Stimulated activated CD4-positive, alpha-beta T cell treated with anti-CD3 and anti-CD28 coated beads, TNF-alpha, amount 100 ng/mL, for 48 hours (primary cell): Measurements from ENCODE around the gene DOCK3.
"Not testable (repeated sequence)": the region's sequence is repeated elsewhere in the genome, so short reads cannot be mapped to it uniquely, and the experiment has no call there.

ENCODE experiments used
- DNase-seq, 3 donors: peaks; one replicate each; pipeline ENCODE4 v3.0.0-alpha.2; 2020; ENCODE audit warnings: low read depth in 3 of 3

DOCK3 gene

GRCh38 chr3:50804376-50804775 lies 129.6 kb downstream of the DOCK3 start:
- not testable (repeated sequence) for DNase-seq

GRCh38 chr3:50805321-50805720 lies 130.6 kb downstream of the DOCK3 start:
- DNase-seq: no peak

GRCh38 chr3:50806031-50806430 lies 131.3 kb downstream of the DOCK3 start:
- DNase-seq: no peak

- no peak for DNase-seq
These were observed 132.1 kb downstream of the DOCK3 start for GRCh38 chr3:50806806-50807205.

- no peak for DNase-seq
These were observed 132.5 kb downstream of the DOCK3 start for GRCh38 chr3:50807266-50807665.

GRCh38 chr3:50811893-50812292 lies 137.2 kb downstream of the DOCK3 start:
- no peak for DNase-seq

- DNase-seq: no peak
These were observed 141.1 kb downstream of the DOCK3 start for GRCh38 chr3:50815844-50816243.

GRCh38 chr3:50816894-50817293 lies 142.2 kb downstream of the DOCK3 start:
- no peak for DNase-seq

GRCh38 chr3:50817756-50818529 lies 143.2 kb downstream of the DOCK3 start:
- no peak for DNase-seq

GRCh38 chr3:50819882-50820281 lies 145.2 kb downstream of the DOCK3 start:
- no peak for DNase-seq

GRCh38 chr3:50825841-50826240 lies 151.1 kb downstream of the DOCK3 start:
- DNase-seq: no peak

- DNase-seq: no peak
These were observed 155.7 kb downstream of the DOCK3 start for GRCh38 chr3:50830451-50830850.

GRCh38 chr3:50831009-50831408 lies 156.3 kb downstream of the DOCK3 start:
- DNase-seq: not testable (repeated sequence)

GRCh38 chr3:50840983-50841489 lies 166.3 kb downstream of the DOCK3 start:
- no peak for DNase-seq

- no peak for DNase-seq
These were observed 173.6 kb downstream of the DOCK3 start for GRCh38 chr3:50848308-50848707.

- DNase-seq: no peak
These were observed 176.1 kb downstream of the DOCK3 start for GRCh38 chr3:50850639-50851511.

GRCh38 chr3:50853936-50854335 lies 179.2 kb downstream of the DOCK3 start:
- no peak for DNase-seq

- no peak for DNase-seq
These were observed 187.5 kb downstream of the DOCK3 start for GRCh38 chr3:50862221-50862620.

GRCh38 chr3:50873376-50874157 lies 198.8 kb downstream of the DOCK3 start:
- no peak for DNase-seq

GRCh38 chr3:50874876-50875275 lies 200.1 kb downstream of the DOCK3 start:
- DNase-seq: not testable (repeated sequence)

GRCh38 chr3:50876947-50877346 lies 202.2 kb downstream of the DOCK3 start:
- DNase-seq: no peak

- not testable (repeated sequence) for DNase-seq
These were observed 208.0 kb downstream of the DOCK3 start for GRCh38 chr3:50882733-50883132.
